ENCODE measurements around the gene CCDC9B.

- TF ChIP-seq CTCF (IDR thresholded peaks at IDR 0.05) = no peak
- TF ChIP-seq POLR2A (IDR thresholded peaks at IDR 0.05) = no peak
- no peak for TF ChIP-seq POLR2AphosphoS5 (IDR thresholded peaks at IDR 0.05)
Observed at GRCh38 chr15:40293905-40294895, 46.5 kb downstream of the CCDC9B start.

Measured in upper lobe of left lung (tissue), 4 donors.